Embryonic facial prominence (tissue), 1 donor: ENCODE data around the gene PLAGL1.

Source experiments
- DNase-seq: peaks from one replicate; pipeline ENCODE4 v3.0.0-alpha.2; 2016; ENCODE audit errors: extremely low spot score

The PLAGL1 gene

DNA sequence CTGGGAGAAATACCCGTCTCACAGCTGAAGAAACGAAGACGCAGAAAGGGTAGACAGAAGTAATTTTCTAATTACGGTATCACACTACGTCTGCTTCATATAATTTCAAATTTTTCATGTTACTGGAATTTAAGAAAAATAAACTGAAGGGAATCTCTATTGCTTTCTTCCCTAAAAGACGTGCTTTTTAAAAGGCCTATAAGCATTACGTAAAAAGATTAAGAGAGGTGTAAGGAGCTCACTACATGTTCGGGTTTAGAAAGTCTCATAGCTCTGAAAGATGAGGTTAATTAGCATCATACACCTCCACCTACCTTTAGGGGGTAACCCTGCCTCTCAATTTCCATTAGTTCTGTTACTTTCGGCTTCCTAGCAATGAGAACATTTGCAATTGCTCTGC lies 787 bp upstream of the PLAGL1 start:
- no peak for DNase-seq

- no peak for DNase-seq
Observed at GRCh38 chr6:144007478-144008119, 460 bp downstream of the PLAGL1 start.

DNA sequence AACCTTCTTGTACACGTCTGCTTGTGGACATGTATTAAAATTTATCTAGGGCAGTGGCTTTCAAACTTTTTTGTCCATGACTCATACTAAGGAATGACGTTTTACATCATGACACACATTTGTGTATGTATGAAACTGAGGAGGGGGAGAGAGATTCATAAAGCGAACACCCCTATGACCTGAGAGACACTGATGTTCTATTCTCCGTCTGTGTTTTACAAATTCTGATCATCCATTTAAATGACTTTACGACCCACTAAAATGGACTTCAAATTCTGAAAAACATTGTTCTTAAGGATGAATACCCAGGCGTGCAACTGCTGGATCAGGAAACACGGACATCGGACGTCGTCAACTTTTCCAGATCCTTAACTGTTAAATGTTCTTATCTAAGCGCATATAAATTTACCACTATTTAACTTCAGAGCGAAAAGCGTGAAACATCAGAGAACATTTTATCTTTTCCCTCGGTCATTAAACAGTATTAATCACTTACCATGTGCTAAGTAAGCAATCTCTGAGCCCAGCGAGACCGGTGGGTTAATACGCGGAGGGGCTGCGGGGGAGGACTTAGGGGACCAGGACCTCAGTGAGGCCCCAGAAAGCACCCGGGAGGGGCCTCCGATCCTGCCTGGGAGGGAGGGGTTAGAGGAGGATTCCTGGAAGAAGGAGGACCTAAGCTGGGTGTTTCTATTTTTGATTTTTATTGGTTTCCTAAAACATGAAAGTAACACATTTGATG lies 1.2 kb downstream of the PLAGL1 start:
- DNase-seq = no peak

GRCh38 chr6:143999406-143999805 lies 8.7 kb downstream of the PLAGL1 start:
- DNase-seq = no peak

DNA sequence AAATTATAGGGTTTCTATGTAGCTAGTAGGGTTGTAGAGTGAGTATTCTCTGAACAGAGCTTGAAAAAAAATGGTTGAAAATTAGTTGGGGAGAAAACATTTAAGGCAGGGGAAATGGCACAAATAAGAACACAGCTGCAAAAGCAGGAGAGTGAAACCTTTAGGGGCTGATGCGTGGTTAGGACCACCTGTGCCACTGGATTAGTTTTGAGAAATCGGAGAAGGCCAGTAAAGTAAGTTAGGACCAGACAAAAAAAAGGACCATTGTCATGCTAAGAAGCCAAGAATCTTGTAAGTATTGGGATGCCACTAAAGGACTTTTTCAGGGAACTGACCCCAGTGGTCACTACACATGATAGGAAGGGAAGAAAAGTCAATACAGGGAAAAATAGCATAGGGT lies 9.4 kb downstream of the PLAGL1 start:
- no peak for DNase-seq

DNA sequence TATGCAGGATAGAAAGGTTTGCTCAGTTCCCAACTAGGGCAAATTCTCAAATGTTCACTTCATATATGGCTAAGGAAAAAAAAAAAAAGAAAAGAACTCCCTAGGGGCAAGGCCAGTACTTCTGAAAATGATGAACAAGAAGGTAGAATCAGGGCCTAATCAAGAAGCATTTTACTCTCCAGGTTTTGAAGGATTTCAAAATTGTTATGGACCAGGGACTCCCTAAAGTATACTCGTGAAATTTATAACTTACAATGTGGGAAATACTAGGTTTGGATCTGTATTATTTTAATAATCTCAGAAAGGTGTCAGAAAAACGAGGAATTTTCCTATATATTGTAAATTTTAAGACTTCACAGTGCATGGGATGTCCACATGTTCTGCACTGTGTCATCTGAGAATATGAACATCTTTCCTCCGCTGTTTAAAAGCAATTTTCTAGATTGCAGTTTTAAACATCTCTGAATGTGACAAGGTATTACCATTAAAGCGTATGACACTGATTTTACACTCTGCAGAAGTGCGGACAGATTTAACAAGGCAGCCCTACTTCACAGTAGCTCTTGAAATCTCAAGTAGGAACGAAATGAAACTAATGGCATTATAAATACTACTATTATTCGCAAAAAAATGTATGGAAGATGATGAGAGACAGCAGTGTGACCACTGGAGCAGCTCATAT lies 14.0 kb downstream of the PLAGL1 start:
- DNase-seq = no peak

- DNase-seq = no peak
Observed at GRCh38 chr6:143992285-143992684, 15.8 kb downstream of the PLAGL1 start.

DNA sequence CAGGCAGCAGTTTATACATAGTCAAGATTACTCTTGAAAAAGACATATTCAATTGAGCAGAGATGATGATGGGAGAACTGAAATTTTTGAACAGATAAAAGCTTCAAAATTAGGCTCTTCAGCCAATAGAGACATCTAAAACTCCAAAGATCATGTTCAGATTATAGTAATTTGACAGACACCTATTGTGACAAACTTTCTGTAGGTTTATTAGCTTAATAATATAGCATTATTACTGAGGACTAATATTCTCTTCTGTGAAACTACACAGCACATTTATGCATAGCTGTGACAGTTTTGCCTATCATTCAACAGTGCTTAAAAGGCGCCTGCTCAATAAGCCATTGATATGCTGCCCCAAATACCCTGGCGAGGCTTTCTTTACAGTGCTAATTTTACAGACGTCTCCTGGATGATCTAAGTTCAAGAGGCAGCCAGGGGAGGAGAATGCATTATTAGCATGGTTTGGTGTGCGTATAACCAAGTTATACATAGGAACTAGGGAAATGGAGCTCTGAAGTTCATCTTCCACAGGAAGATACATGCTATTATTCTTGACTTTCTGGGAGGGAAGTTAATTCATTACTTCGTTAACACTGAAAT lies 21.5 kb downstream of the PLAGL1 start:
- no peak for DNase-seq

DNA sequence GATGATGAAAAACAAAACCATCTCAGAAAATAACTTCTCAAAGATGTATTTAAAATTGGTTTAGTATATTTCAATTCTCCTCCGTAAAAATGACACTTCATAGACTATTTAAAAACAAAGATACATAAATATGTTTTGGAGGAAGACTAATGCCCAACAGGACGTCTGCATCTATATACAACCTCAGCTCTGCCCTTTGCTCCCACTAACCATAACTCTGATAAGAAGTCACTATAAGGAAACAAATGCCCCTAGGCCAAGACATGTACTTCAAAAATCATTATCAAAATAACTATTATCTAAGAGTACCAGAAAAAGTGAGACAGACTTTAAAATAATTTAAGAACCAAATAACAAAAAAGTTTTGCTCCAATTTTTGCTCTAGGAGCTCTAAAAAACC lies 23.4 kb downstream of the PLAGL1 start:
- no peak for DNase-seq

DNA sequence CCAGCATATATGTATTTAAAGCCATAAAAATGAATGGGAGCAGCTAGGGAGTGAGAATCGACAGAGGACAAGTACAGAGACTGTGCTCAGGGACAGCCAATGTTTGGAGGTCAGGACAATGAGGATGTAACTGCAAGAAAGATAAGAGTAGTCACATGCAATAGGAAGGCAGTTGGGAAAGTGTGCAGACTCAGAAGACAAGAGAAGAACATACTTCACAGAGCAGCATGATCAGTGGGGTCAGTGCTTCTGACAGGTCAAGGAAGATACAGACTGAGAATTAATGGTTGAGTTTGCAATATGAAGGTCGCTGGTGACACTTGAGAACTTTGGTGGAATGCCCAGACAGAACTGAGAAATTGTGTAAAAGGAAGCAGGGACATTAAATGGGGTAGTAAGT lies 25.1 kb downstream of the PLAGL1 start:
- DNase-seq = no peak

- no peak for DNase-seq
Observed at GRCh38 chr6:143980921-143981320, 27.1 kb downstream of the PLAGL1 start.

- no peak for DNase-seq
Observed at GRCh38 chr6:143976806-143977349, 31.2 kb downstream of the PLAGL1 start.

GRCh38 chr6:143974089-143974488 lies 34.0 kb downstream of the PLAGL1 start:
- DNase-seq = no peak

DNA sequence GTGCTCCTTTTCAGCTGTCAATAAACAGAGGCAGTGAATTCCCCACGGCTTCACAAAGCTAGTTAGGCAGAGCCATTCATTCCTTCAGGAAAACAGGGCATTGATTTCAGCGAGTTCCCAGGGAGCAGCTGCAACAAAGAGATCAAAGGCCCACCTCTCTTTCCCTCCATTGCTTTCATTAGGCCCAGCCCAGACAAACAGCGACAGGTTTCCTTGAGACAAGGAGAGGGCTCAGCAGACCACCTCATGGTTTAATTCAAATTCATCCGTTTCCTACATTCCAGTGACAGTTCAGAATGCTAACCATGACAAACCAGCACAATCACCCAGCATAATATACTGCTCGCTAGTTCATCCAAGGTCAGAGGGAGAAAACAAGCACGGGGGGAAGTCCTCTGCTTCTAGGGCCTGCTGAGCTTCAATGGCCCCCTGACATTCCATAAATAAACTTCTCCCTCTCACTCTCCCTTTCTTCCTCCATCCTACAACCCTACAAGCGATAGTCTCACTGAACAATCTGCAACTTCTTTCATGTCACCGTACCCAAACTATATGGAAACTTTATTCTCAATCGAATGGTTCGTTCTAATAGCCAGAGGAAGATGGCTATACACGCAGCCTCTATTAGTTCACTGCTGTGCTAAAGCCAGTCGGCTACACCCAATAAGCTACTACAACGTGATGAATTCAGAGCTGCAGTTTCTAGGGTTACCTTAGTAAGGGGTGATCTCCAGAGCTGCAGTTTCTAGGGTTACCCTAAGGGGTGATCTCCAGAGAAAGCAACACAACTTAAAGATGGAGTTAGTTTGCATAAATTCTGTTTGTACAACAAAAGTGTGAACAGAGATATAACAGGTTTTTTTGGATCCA lies 34.7 kb downstream of the PLAGL1 start:
- no peak for DNase-seq

DNA sequence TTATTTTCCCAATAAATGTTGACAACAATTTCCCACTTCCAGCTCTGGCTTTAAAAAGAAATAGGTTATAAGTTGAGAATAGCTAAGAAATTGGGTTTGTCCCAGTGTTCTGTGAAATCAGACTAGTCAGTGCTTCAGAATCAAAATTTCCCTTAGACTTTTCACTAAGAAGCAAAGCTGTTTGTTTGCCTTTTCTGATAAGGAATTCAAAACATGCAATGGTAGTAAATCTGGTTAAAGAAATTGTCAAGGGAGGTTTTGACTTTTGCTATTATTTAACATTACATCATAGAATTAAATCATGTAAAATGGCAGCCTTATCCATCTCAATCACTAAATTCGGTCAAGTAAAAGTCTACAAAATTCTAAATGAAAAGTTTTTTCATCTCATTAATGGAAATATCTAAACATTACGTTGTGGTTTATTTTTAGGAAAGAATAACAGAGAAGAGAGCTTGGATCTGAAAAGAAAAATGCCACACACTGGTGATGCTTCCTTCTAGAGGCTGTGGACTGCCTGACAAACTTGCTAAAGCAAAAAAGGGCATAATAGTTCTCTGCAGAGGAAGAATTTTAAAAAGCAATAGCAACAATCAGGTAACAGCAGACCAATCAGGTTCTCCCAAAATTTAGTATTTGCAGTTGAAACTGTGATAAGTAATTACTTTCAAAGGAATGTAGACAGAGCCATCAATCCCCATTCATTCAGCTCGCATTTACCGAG lies 36.4 kb downstream of the PLAGL1 start:
- DNase-seq = no peak

DNA sequence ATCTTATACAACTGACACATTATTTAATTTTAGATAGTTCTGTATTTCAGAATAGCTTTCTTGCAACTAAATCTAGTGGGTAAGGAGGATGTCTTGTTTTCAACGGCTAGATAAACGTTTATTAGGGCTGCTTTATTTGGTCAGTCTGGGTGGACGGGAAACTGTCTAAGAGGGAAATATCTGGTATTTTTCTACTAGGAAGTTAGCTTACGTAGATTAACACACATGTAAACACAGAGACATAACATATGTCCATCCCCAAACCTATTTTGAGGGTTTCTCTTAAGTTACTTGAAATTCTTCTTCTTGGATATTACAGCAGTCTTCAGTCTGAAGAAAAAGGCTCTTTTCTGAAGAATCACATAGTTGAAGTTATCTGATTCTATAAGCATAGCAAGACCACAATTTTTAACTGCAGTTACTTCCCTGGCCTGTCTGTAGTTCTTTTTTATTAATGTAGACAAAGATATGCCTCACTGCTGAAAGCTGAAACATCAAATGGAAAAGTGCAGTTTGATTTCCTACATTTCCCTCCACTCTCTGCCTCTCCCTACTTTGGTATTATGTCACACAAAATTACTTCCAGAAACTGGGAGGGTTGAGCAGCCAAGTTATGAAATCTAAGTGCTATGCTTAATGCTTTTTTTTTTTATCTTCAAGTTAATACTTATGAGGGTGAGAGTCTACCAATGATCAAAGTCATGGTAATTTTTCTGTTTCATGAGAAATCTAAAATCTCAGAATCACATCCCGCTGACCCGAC lies 37.4 kb downstream of the PLAGL1 start:
- peak; percentile 53 for DNase-seq

DNA sequence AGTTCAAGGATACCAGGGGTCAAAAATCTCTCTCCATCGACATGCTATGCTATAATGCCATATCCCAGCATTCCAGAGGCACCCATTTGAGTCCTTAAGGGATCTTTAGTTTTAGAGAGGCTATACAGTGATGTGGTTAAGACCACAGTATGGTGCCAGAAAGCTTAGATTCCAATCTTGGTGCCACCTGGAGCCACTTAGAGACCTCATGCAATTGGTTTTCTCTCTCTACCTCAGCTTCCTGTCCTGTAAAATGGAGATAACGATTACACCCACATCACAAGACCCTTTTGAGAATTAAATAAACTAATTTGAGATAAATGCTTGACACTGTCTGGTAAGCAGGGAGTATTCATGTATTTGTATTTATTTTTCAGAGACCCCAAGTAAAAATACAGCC lies 39.0 kb downstream of the PLAGL1 start:
- DNase-seq = no peak

DNA sequence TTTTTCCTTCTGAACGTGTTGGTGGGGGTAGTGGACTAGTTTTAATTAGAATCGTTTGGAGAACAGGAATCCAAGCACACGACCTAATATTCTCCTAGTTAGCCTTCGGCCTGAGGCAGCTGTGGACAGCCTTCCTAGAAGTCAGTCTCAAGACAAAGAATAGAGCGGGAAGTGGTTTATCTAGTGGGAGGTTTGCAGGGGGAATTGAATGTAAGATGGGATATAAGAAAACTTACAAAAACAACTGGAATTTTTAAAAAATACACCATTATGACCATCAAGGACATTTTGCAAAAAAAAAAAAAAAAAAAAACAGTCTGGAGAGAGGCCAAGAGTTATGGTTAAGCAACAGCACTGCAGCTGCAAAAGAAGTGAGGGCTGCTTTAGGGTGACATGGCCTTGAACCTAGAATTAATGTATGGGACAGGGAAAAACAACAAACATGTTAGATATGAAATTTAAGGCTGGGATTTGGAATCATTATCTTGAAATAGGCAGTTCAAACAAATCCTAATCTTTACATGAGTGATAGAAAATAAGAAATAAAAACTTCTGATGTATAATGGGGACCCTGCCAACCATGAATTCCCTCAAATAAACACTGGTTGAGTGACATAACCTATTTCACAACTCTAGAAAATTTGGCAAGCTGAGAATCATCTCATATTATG lies 40.2 kb downstream of the PLAGL1 start:
- no peak for DNase-seq

- no peak for DNase-seq
Observed at GRCh38 chr6:143966312-143966711, 41.7 kb downstream of the PLAGL1 start.
